Activated CD8-positive, alpha-beta T cell treated with anti-CD3 and anti-CD28 coated beads for 36 hours (primary cell): ENCODE data around the gene PSEN1. TPM values are rescaled to one million over a fixed set of nuclear protein-coding genes. Genes with fewer than 3 reads are reported as not detected.

ENCODE experiments used
- ATAC-seq: fragments of 200-7000 bp; cut with Tn5 transposase; one replicate; pipeline ENCODE4 v1.10.0; 2021; ENCODE audit warnings: mild to moderate bottlenecking, moderate library complexity
- CTCF ChIA-PET: fragments of 350-600 bp; sonication (Branson Sonifier 250); formaldehyde crosslinking; loops from one replicate; lab custom pipeline; 2021; ENCODE audit warnings: antibody characterized with exemption; lab: Charles Lee
- POLR2A ChIA-PET: fragments of 350-600 bp; sonication (Branson Sonifier 250); formaldehyde crosslinking; loops from one replicate; lab custom pipeline; 2021; ENCODE audit warnings: antibody characterized with exemption; lab: Charles Lee
- DNase-seq: peaks from one replicate; pipeline ENCODE4 v3.0.0-alpha.2; 2020
- H3K27ac Mint-ChIP-seq: one replicate; pipeline ENCODE4 v1.8.0; 2021; ENCODE audit warnings: mild to moderate bottlenecking, mixed read lengths
- H3K27me3 Mint-ChIP-seq: one replicate; pipeline ENCODE4 v1.8.0; 2021; ENCODE audit warnings: mixed read lengths
- H3K36me3 Mint-ChIP-seq: one replicate; pipeline ENCODE4 v1.8.0; 2021; ENCODE audit warnings: low read depth, mixed read lengths
- H3K4me1 Mint-ChIP-seq: one replicate; pipeline ENCODE4 v1.8.0; 2021; ENCODE audit warnings: low read depth, mixed read lengths
- H3K4me3 Mint-ChIP-seq: one replicate; pipeline ENCODE4 v1.8.0; 2021; ENCODE audit warnings: mild to moderate bottlenecking, moderate library complexity, mixed read lengths
- H3K9me3 Mint-ChIP-seq: one replicate; pipeline ENCODE4 v1.8.0; 2021; ENCODE audit warnings: mixed read lengths
- intact Hi-C: fragments of 100-400 bp; cut with micrococcal nuclease; formaldehyde crosslinking; loops from one replicate; pipeline ENCODE4 v1.10.0; 2022
- total RNA-seq, 2 experiments: library from RNA; stranded (reverse); gene quantifications; one replicate each; pipeline ENCODE4 v1.2.3, GENCODE V29; 2021
- TF ChIP-seq, protein P1 (sequence below): fragments of 200-600 bp; IDR thresholded peaks from one replicate; pipeline ENCODE4 v1.8.0; 2022; ENCODE audit warnings: antibody characterized with exemption, mild to moderate bottlenecking

PSEN1 gene
- total RNA-seq, 2 experiments from 2014 or later: 23.1 to 23.2 TPM

DNA sequence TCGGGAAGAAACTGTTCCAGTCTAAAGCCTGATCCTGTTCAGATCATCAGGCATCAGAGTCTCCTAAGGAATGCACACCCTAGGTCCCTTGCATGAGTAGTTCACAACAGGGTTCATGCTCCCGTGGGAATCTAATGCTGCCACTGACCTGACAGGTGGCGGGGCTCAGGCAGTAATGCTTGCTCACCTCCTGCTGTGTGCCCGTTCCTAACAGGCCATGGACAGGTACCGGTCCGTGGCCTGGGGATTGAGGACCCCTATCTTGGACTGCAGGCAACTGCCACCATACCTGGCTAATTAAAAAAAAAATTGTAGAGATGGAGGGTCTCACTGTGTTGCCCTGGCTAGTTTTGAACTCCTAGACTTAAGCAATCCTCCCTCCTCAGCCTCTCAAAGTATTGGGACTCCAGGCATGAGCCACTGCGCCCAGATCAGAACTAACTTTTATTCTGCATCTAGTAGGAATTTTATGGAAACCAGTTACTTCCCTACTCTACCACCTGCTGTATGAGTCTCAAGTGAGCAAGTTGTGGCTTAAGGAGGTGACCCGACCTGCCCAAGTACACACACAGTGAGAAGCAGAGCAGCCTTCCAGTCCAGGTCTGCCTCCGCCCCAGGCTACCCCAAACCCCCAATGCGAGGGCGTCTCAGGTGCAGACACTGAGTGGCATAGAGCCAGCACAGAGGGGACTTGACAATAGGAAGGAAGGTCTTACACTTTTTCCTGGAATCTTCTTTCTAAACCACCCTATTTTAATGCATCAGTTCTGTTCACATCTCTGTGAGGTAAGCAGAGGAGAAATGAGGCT lies 98.5 kb downstream of the PSEN1 start:
- ChIA-PET CTCF (no interaction called here), POLR2A (no interaction called here)
- Mint-ChIP-seq H3K27ac (no peak overlapping the region), H3K4me1 (peaks cover 10% of the 10 kb centered on the region), H3K9me3 (no peaks in the 10 kb centered on the region), H3K27me3 (peaks cover 55% of the 10 kb centered on the region), H3K36me3 (no peaks in the 10 kb centered on the region), H3K4me3 (no peak overlapping the region)
- no peak for ATAC-seq
- intact Hi-C loops: no loop called here
- DNase-seq: no peak
- TF ChIP-seq, protein P1, sequence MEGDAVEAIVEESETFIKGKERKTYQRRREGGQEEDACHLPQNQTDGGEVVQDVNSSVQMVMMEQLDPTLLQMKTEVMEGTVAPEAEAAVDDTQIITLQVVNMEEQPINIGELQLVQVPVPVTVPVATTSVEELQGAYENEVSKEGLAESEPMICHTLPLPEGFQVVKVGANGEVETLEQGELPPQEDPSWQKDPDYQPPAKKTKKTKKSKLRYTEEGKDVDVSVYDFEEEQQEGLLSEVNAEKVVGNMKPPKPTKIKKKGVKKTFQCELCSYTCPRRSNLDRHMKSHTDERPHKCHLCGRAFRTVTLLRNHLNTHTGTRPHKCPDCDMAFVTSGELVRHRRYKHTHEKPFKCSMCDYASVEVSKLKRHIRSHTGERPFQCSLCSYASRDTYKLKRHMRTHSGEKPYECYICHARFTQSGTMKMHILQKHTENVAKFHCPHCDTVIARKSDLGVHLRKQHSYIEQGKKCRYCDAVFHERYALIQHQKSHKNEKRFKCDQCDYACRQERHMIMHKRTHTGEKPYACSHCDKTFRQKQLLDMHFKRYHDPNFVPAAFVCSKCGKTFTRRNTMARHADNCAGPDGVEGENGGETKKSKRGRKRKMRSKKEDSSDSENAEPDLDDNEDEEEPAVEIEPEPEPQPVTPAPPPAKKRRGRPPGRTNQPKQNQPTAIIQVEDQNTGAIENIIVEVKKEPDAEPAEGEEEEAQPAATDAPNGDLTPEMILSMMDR: no peak

DNA sequence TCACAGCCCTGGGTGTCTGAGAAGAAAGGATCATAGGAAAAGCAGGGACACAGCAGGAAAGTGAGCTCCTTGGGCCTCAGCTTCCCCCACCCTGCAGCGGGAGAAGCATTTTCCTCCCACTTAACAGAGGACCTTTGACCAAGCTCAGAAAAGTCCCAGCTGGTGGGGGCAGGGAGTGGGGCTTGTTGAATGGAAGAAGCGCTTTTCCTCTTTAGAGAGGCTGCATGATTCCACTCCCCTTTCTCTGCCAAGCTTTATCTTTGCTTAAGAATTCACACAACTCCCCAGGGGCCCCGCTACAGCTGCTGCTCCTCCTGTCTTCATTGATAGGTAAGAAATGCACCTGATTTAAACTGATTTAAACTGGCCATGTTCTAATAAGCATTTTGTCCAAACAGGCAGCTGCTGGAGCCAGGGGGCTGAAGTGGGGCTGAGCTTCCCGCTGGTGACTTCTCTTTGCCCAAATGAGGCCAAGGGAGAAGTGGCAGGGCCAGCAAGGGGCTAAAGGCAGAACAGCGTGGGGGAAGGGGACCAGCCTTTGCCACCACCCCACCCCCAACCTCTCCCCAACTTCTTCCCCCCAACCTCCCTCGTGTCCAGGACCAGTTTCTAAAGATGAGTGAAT lies 99.3 kb downstream of the PSEN1 start:
- ATAC-seq (no peak), DNase-seq (no peak)
- Mint-ChIP-seq H3K36me3 (no peaks in the 10 kb centered on the region), H3K4me1 (peaks cover 10% of the 10 kb centered on the region), H3K27ac (no peak overlapping the region), H3K27me3 (peaks cover 60% of the 10 kb centered on the region), H3K4me3 (no peak overlapping the region), H3K9me3 (no peaks in the 10 kb centered on the region)
- TF ChIP-seq, protein P1: no peak
- ChIA-PET CTCF (interaction anchor here (1.0 kb wide), 1 partner anchor 236 kb away, joined by 3 read pairs; no protein-coding TSS in a partner anchor), POLR2A (interaction anchor here (1.1 kb wide), 1 partner anchor 228 kb away, joined by 3 read pairs; no protein-coding TSS in a partner anchor)
- intact Hi-C loops: no loop called here

DNA sequence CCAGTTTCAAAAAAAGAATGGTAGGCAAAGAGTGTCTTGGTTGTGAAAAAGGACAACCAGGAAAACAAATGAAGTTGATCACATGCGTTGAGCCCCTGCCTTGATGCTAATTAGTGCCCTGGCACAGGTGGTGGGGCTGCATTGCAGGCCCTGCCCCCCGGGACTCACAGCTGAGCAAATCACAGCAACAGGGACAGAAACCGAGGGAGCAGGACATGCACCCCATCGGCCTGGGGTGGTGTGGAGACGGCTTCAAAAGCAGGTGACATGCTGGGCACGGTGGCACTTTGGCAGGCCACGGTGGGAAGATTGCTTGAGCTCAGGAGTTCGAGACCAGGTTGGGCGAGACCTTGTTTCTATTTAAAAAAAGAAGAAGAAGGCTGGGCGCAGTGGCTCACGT lies 99.8 kb downstream of the PSEN1 start:
- TF ChIP-seq, protein P1: no peak
- ATAC-seq (no peak), DNase-seq (no peak)
- H3K4me3 Mint-ChIP-seq: no peak overlapping the region
- H3K9me3 Mint-ChIP-seq: no peaks in the 10 kb centered on the region
- no peak overlapping the region for H3K27ac Mint-ChIP-seq
- H3K36me3 Mint-ChIP-seq: no peaks in the 10 kb centered on the region
- ChIA-PET CTCF (interaction anchor here (1.0 kb wide), 1 partner anchor 236 kb away, joined by 3 read pairs; no protein-coding TSS in a partner anchor), POLR2A (interaction anchor here (1.1 kb wide), 1 partner anchor 227 kb away, joined by 3 read pairs; no protein-coding TSS in a partner anchor)
- intact Hi-C loops: no loop called here
- peaks cover 10% of the 10 kb centered on the region for H3K4me1 Mint-ChIP-seq
- H3K27me3 Mint-ChIP-seq: peaks cover 65% of the 10 kb centered on the region

DNA sequence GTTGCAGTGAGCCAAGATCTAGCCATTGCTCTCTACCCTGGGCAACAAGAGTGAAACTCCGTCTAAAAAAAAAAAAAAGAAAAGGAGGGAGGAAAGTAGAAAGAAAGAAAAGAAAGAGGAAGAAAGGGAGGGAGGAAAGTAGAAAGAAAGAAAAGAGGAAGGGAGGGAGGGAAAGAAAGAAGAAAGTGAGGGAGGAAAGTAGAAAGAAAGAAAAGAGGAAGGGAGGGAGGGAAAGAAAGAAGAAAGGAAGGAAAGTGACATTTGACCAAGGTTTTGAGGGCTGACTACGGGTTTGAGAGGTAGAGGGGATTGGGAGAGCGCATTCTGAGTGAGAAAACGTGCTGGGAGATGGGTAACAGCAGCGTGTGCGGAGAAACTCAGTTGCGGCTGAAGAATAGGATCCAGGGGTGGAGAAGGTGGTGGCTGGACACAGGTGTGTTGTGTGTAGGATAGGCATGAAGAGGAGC lies 100.5 kb downstream of the PSEN1 start:
- Mint-ChIP-seq H3K36me3 (no peaks in the 10 kb centered on the region), H3K27ac (no peak overlapping the region), H3K9me3 (no peaks in the 10 kb centered on the region), H3K27me3 (peaks cover 68% of the 10 kb centered on the region), H3K4me1 (peaks cover 10% of the 10 kb centered on the region), H3K4me3 (peak overlapping the region; percentile 16)
- ChIA-PET POLR2A (interaction anchor here (1.1 kb wide), 1 partner anchor 227 kb away, joined by 3 read pairs; no protein-coding TSS in a partner anchor), CTCF (no interaction called here)
- intact Hi-C loops: no loop called here
- DNase-seq (no peak), ATAC-seq (no peak)
- TF ChIP-seq, protein P1: no peak
